Measurements from ENCODE around the gene ANKRD24.

DNA sequence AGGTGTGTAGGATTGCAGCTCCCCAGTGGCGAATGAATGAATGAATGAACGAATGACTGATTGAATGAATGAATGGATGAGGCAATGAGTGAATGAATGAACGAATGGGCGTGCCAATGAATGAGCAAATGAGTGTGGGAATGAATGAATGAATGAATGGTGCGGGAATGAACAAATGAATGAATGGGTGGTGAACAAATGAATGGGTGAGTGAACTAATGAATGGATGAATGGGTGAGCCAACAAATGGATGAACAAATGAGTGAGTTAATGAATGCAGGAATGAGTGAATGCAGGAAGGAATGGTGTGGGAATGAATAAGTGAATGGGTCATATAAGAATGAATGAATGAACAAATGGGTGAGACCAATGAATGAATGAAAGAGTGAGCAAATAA is 14.7 kb downstream of the ANKRD24 start:
- TF ChIP-seq, protein P1, sequence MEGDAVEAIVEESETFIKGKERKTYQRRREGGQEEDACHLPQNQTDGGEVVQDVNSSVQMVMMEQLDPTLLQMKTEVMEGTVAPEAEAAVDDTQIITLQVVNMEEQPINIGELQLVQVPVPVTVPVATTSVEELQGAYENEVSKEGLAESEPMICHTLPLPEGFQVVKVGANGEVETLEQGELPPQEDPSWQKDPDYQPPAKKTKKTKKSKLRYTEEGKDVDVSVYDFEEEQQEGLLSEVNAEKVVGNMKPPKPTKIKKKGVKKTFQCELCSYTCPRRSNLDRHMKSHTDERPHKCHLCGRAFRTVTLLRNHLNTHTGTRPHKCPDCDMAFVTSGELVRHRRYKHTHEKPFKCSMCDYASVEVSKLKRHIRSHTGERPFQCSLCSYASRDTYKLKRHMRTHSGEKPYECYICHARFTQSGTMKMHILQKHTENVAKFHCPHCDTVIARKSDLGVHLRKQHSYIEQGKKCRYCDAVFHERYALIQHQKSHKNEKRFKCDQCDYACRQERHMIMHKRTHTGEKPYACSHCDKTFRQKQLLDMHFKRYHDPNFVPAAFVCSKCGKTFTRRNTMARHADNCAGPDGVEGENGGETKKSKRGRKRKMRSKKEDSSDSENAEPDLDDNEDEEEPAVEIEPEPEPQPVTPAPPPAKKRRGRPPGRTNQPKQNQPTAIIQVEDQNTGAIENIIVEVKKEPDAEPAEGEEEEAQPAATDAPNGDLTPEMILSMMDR (IDR thresholded peaks at IDR 0.05) = no peak
- no peak for TF ChIP-seq POLR2AphosphoS5 (IDR thresholded peaks at IDR 0.05)
